Right lobe of liver (tissue), 6 donors: ENCODE data around the gene BTBD18. TPM values are rescaled to one million over a fixed set of nuclear protein-coding genes. Genes with fewer than 3 reads are reported as not detected.
A peak's percentile ranks its signal among the peaks of the same experiment; 100 is the strongest.

Experiments used
- ATAC-seq, 4 donors: fragments of 200-7000 bp; cut with Tn5 transposase; one replicate each; pipeline ENCODE4 v1.9.1; 2020; ENCODE audit warnings: mild to moderate bottlenecking in 4 of 4, moderate library complexity in 4 of 4
- DNase-seq, 3 donors: peaks; one replicate each; pipeline ENCODE4 v3.0.0-alpha.2; 2020
- H3K27ac ChIP-seq, 3 donors: fragments of 200-600 bp; one replicate each; pipeline ENCODE4 v1.8.0; 2022
- H3K27me3 ChIP-seq, 2 donors: fragments of 200-600 bp; one replicate each; pipeline ENCODE4 v1.8.0; 2022
- H3K36me3 ChIP-seq, 4 donors: fragments of 200-600 bp; sonication (generic) in 1 of 4; one replicate each; pipeline versions ENCODE4 v1.5.1 to v1.8.0; 2017 to 2022; ENCODE audit warnings: control low read depth in 1 of 4
- H3K4me1 ChIP-seq, 4 donors: fragments of 200-600 bp; sonication (generic) in 1 of 4; one replicate each; pipeline versions ENCODE4 v1.5.1 to v1.8.0; 2017 to 2022; ENCODE audit warnings: control low read depth in 1 of 4
- H3K4me3 ChIP-seq, 3 donors: fragments of 200-600 bp; one replicate each; pipeline ENCODE4 v1.8.0; 2022
- H3K9me3 ChIP-seq, 4 donors: fragments of 200-600 bp; sonication (generic) in 1 of 4; one replicate each; pipeline versions ENCODE4 v1.5.1 to v1.8.0; 2017 to 2022; ENCODE audit warnings: control low read depth in 1 of 4
- CTCF ChIP-seq, 4 donors: fragments of 200-600 bp in 3 of 4; fragments of 450-650 bp in 1 of 4; IDR thresholded peaks; one replicate each; pipeline versions ENCODE4 v1.5.1 to v1.8.0; 2016 to 2022; ENCODE audit warnings: antibody characterized with exemption in 4 of 4, mild to moderate bottlenecking in 2 of 4
- POLR2A ChIP-seq: fragments of 450-650 bp; IDR thresholded peaks from one replicate; pipeline ENCODE4 v1.6.1; 2017; ENCODE audit warnings: antibody characterized with exemption, mild to moderate bottlenecking
- WGBS: methylation state at CpG from one replicate; pipeline ENCODE4 v1.1.6; 2018; ENCODE audit warnings: low coverage, low lambda C conversion rate; ENCODE audit not compliant: insufficient coverage; ENCODE audit errors: missing lambda C conversion rate; 5-methylcytosine and 5-hydroxymethylcytosine counted together
- intact Hi-C, 2 donors: fragments of 100-400 bp; cut with DNase I; formaldehyde crosslinking; loops; one replicate each; pipeline versions ENCODE4 v1.11.2 to v1.14.1; 2022
- total RNA-seq, 6 experiments: library from RNA; depleted of rRNA in 2 of 6; stranded (reverse); fragments of >200 nt in 2 of 6; fragmentation: NEBNext Ultra II Directional in 3 of 6; extraction: Animal tissue kit (Norgen Biotek cat#: 25700) in 3 of 6; gene quantifications; one replicate each; pipeline versions ENCODE4 v1.1.0 to v1.2.4, GENCODE V29; 2016 to 2023
- donor health status: DM: no; HTN: yes; CAD: no.
- donor health status: DM: no; HTN: no; CAD: no.
- donor health status: DM: no; HTN: no; CAD: no.
- donor health status: DM: no; HTN: yes; CAD: no.
- donor health status: DM: no; HTN: yes; CAD: no.

BTBD18 gene
- total RNA-seq, 6 experiments from 2014 or later = not detected

DNA sequence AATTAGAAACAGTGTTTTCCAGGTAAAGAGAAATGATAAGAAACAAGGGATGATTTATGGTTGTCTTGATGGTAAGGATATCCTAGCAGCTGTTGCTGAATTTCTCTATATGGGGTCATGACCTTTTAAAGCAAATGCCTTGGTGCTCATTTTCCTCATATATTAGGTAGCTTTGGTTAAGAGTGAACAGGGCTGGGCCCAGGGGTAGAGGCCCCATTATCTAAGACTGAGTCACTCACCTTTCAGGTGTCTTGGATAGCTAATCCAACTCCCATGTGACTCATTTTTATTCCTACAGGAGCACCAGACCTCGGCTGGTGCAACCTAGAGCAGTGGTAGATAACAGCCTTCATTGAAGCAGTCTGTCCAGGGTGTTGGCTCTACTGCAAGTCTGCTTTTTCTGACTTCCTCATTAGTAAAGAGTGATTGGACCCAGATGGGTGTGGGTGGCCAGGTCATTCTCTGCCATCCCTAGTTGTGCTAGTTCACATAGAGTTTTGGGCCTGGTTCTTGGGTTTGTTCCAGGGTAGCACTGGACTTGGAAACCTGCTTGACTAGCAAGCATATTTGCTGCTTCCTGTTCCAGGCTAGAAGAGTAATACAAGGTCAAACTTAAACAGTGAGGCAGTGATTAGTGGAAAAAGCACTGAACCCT is 47.4 kb upstream of the BTBD18 start:
- peaks cover 0 to 59% (median 35%) of the 10 kb centered on the region in 4 donors for H3K36me3 ChIP-seq
- H3K27ac ChIP-seq = peak overlapping the region in 2 of 3 donors; percentile 19 to 47
- no CpG with 5 or more reads among the region's 1 CpG for WGBS
- intact Hi-C loops = no loop called here
- no peak overlapping the region for H3K4me3 ChIP-seq
- no peaks in the 10 kb centered on the region for H3K9me3 ChIP-seq
- no peaks in the 10 kb centered on the region for H3K27me3 ChIP-seq
- TF ChIP-seq CTCF (IDR thresholded peaks at IDR 0.05) (no peak), POLR2A (peak; percentile 20)
- ATAC-seq = peak; percentile 76 to 82 (median 80)
- peak; percentile 59 to 87 (median 75) for DNase-seq
- H3K4me1 ChIP-seq = peaks cover 0 to 31% (median 17%) of the 10 kb centered on the region in 4 donors

DNA sequence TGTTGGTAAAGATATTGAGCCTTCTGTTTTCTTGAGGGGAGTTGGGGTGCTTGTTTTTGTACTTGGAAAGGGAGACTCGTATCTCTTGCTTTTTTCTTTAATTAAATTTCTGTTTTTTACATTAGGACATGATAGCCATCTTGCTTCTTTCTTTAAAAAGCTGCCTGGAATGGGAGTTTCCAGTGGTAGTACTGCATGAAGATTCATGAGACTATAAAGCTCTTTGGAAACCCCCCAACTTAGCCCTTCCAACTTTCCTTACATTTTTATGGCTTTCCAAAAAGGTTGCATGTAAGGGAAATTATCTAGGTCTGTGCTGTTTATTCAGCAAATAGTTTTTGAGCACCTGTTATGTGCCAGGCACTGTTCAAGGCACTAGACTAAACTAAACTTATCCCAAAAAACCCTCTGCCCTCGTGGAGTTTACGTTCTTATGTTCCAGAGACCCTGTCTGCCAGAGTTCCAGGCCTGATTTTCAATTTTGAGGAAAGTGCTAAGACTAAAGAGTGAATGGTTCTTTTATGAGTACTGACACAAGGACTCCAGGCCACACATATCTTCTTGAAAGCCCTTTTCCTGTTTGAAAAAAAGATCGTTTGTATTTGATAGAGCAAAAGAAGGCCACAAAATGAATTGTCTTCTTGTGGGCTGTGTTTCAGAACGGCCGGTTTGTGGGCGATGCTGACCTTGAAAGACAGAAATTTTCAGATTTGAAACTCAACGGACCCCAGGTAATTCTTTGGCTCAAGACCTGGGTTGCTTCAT is 41.9 kb upstream of the BTBD18 start:
- DNase-seq (no peak), ATAC-seq (no peak)
- H3K9me3 ChIP-seq = no peaks in the 10 kb centered on the region
- TF ChIP-seq POLR2A (no peak), CTCF (IDR thresholded peaks at IDR 0.05) (no peak)
- no peaks in the 10 kb centered on the region for H3K27me3 ChIP-seq
- peak overlapping the region in 1 of 3 donors; percentile 14 for H3K27ac ChIP-seq
- H3K4me3 ChIP-seq = no peak overlapping the region
- WGBS = 55% methylated on average over 8 of the region's 8 CpGs
- intact Hi-C loops = no loop called here
- peaks cover 0 to 33% (median 18%) of the 10 kb centered on the region in 4 donors for H3K36me3 ChIP-seq
- peaks cover 1 to 47% (median 21%) of the 10 kb centered on the region in 4 donors for H3K4me1 ChIP-seq

GRCh38 chr11:57792870-57793269 is 41.3 kb upstream of the BTBD18 start:
- no peaks in the 10 kb centered on the region for H3K27me3 ChIP-seq
- H3K27ac ChIP-seq = peak overlapping the region in 2 of 3 donors; percentile 14 to 52
- no peaks in the 10 kb centered on the region for H3K9me3 ChIP-seq
- peaks cover 0 to 48% (median 21%) of the 10 kb centered on the region in 4 donors for H3K4me1 ChIP-seq
- H3K36me3 ChIP-seq = peaks cover 0 to 32% (median 18%) of the 10 kb centered on the region in 4 donors
- intact Hi-C loops = no loop called here
- TF ChIP-seq CTCF (IDR thresholded peaks at IDR 0.05) = no peak
- TF ChIP-seq POLR2A = no peak
- no peak for DNase-seq
- ATAC-seq = peak; percentile 50 to 73 (median 60)
- no peak overlapping the region for H3K4me3 ChIP-seq

DNA sequence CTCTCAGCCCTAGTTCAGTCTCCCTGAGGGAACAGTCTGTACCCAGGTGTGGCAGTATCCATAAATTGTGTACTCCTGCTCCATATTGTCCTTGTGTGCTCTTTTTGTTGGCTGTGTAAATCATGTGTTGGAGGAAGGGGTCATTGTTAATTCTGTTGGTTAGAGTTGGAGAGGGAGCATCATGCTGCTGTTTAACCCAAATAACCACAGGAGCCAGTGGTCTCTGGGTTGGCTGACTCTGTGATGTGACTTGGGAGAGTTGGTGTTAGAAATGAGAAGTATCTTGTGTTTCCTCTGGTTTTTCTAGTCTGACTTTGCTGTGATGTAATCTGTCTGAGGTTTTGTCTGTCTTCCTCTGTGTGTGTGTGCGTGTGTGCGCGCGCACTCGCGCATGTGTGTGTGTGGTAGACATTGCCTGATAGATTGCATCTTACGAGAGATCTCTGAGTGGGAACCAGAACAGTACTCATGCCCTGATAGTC is 40.5 kb upstream of the BTBD18 start:
- 56% methylated on average over 7 of the region's 7 CpGs for WGBS
- TF ChIP-seq CTCF (IDR thresholded peaks at IDR 0.05) (no peak), POLR2A (no peak)
- no peaks in the 10 kb centered on the region for H3K9me3 ChIP-seq
- H3K4me1 ChIP-seq = peaks cover 0 to 55% (median 26%) of the 10 kb centered on the region in 4 donors
- peak; percentile 60 to 71 (median 69) for ATAC-seq
- peak; percentile 63 to 84 (median 76) for DNase-seq
- no peak overlapping the region for H3K4me3 ChIP-seq
- peak overlapping the region in 2 of 3 donors; percentile 14 to 52 for H3K27ac ChIP-seq
- intact Hi-C loops = no loop called here
- H3K27me3 ChIP-seq = no peaks in the 10 kb centered on the region
- H3K36me3 ChIP-seq = peaks cover 0 to 26% (median 18%) of the 10 kb centered on the region in 4 donors
